ENCODE data around the gene CSNK1D. TPM values are rescaled to one million over a fixed set of nuclear protein-coding genes. Genes with fewer than 3 reads are reported as not detected.
A peak's percentile ranks its signal among the peaks of the same experiment; 100 is the strongest.

The CSNK1D gene
- total and polyA plus RNA-seq, 8 donors, result 55.9 to 180 (median 89.1) TPM

DNA sequence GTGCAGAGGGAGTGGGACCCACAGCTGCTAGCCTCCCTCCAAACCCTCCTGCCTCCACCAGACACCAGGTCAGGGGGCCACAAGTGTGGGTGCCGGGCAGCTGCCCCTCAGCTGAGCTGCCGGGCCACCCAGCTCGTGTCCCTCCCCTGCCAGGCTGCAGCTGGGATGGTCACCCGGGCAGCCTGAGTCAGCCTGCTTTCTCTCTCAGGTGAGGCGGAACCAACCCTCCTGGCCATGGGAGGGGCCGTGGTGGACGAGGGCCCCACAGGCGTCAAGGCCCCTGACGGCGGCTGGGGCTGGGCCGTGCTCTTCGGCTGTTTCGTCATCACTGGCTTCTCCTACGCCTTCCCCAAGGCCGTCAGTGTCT, 37.7 kb downstream of the CSNK1D start:
- H3K27ac ChIP-seq, result peak overlapping the region in 3 of 5 donors; percentile 30 to 86 (median 85)

DNA sequence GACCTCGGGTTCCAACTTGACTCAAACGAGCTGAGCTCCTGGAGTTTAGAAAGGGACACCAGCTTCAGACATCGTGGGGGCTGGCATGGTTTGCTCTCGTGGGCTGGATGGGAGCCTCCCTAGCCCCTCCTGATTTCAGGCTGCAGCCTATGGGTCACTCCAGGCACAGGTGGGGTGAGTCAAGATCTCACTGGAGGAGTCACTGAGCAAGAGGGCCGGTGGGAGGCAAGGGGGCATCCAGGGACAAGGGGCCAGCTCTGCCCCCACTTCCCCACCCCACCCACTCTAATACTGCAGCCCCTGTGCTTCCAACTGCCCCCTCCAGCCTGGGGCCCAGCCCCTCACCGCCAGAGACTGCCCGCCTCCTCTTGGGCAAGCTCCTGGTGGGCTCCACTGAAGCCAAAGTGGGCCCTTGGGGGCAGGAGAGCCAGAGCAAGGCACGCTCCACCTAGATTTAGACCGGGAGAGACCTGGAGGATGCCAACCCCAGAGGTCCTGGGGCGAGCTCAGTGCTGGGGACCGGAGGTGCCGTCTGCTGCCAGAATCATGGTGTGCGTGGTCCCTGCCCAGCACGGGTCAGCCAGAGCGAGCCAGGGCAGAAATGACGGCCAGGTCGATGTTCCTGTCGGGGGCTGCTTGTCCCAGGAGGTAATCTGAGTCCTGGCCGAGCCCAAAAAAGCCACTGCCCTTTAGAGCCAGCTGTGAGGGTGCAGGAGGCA, 38.3 kb downstream of the CSNK1D start:
- no peaks in the 10 kb centered on the region for H3K27me3 ChIP-seq
- intact Hi-C loops (cut with DNase I; ENCODE audit: low total_unique reads), result no loop called here
- peak overlapping the region in 3 of 5 donors; percentile 30 to 86 (median 85) for H3K27ac ChIP-seq
- no peaks in the 10 kb centered on the region for H3K9me3 ChIP-seq
- WGBS, 5 donors, result 69 to 83% (median 76%) methylated on average over 12 to 19 of the region's 19 CpGs
- TF ChIP-seq EP300 (IDR thresholded peaks at IDR 0.05) (no peak), POLR2A (IDR thresholded peaks at IDR 0.05) (no peak), POLR2AphosphoS5 (IDR thresholded peaks at IDR 0.05) (no peak)
- TF ChIP-seq, protein P1, sequence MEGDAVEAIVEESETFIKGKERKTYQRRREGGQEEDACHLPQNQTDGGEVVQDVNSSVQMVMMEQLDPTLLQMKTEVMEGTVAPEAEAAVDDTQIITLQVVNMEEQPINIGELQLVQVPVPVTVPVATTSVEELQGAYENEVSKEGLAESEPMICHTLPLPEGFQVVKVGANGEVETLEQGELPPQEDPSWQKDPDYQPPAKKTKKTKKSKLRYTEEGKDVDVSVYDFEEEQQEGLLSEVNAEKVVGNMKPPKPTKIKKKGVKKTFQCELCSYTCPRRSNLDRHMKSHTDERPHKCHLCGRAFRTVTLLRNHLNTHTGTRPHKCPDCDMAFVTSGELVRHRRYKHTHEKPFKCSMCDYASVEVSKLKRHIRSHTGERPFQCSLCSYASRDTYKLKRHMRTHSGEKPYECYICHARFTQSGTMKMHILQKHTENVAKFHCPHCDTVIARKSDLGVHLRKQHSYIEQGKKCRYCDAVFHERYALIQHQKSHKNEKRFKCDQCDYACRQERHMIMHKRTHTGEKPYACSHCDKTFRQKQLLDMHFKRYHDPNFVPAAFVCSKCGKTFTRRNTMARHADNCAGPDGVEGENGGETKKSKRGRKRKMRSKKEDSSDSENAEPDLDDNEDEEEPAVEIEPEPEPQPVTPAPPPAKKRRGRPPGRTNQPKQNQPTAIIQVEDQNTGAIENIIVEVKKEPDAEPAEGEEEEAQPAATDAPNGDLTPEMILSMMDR (IDR thresholded peaks at IDR 0.05), result no peak
- peaks cover 13 to 36% (median 29%) of the 10 kb centered on the region in 4 donors for H3K36me3 ChIP-seq
- no peak for DNase-seq
- H3K4me3 ChIP-seq, result no peak overlapping the region
- H3K4me1 ChIP-seq, result peaks cover 70 to 100% (median 90%) of the 10 kb centered on the region in 4 donors

More for the DNA sequence above, 37.7 kb downstream of the CSNK1D start:
- 52 to 65% (median 56%) methylated on average over 15 of the region's 15 CpGs for WGBS, 5 donors
- no peak overlapping the region for H3K4me3 ChIP-seq
- intact Hi-C loops (cut with DNase I; ENCODE audit: low total_unique reads), result no loop called here
- no peaks in the 10 kb centered on the region for H3K27me3 ChIP-seq
- peak in 1 of 2 donors; percentile 82 for DNase-seq
- H3K4me1 ChIP-seq, result peaks cover 70 to 100% (median 90%) of the 10 kb centered on the region in 4 donors
- TF ChIP-seq EP300 (IDR thresholded peaks at IDR 0.05), result no peak
- TF ChIP-seq POLR2A (IDR thresholded peaks at IDR 0.05), result no peak
- no peak for TF ChIP-seq POLR2AphosphoS5 (IDR thresholded peaks at IDR 0.05)
- TF ChIP-seq, protein P1 (IDR thresholded peaks at IDR 0.05), result no peak
- H3K36me3 ChIP-seq, result peaks cover 13 to 42% (median 29%) of the 10 kb centered on the region in 4 donors
- H3K9me3 ChIP-seq, result no peaks in the 10 kb centered on the region

DNA sequence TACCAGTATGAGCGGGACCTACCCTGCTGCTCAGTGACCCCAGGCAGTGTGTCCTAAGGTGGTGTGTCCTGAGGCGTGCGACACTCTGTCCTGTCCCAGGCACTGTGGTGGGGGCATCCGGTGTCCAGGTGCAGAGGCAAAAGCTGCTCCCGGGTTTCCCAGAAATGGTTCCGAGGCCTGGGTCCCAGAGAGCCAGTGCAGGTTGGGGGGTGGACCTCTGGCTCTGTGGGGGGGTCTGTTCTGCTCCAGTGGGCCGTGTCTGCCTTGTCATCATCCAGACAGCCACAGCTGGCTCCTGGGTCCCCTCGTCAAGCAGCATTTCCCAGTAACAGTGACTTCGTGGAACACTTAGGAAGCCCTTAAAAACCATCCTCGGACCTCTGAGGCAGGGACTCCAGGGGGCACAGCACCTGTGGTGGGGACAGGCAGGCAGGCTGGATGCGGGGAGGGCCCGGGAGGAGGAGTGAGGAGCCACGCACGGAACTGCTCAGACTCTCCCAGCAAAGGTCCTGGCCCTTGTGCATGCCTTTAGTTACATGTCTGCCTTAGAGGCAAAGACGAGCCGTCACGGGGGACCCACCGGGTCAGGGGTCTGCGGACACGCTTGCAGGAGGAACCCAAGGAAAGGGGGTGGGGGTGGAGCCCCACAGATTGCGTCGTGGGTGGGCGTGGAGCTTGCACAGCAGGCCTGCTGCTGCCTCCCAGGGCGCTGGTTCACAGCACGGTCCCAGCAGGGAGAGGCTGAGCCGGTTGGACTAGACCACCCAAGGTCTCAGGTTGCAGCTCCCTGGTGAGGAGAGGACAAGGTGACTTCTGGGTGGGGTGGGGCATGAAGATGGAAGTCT, 39.1 kb downstream of the CSNK1D start:
- H3K27me3 ChIP-seq, result no peaks in the 10 kb centered on the region
- peak in 1 of 2 donors; percentile 88 for DNase-seq
- peak overlapping the region in 2 of 5 donors; percentile 11 to 86 for H3K27ac ChIP-seq
- no peak overlapping the region for H3K4me3 ChIP-seq
- peaks cover 6 to 28% (median 22%) of the 10 kb centered on the region in 4 donors for H3K36me3 ChIP-seq
- H3K4me1 ChIP-seq, result peaks cover 70 to 100% (median 90%) of the 10 kb centered on the region in 4 donors
- no peaks in the 10 kb centered on the region for H3K9me3 ChIP-seq
- WGBS, 5 donors, result 44 to 70% (median 52%) methylated on average over 19 to 26 of the region's 26 CpGs
- TF ChIP-seq EP300 (IDR thresholded peaks at IDR 0.05), result no peak
- TF ChIP-seq POLR2AphosphoS5 (IDR thresholded peaks at IDR 0.05), result no peak
- TF ChIP-seq POLR2A (IDR thresholded peaks at IDR 0.05), result no peak
- TF ChIP-seq, protein P1 (IDR thresholded peaks at IDR 0.05), result no peak
- intact Hi-C loops (cut with DNase I; ENCODE audit: low total_unique reads), result loop anchor here (5.0 kb wide), 1 partner anchor 88 kb away; no protein-coding TSS in a partner anchor

All from stomach (tissue), 9 donors.